Fibroblast of peridontal ligament (primary cell): ENCODE measurements around the gene NOP56.

Experiments
- DNase-seq: peaks from one replicate; pipeline ENCODE4 v3.0.0-alpha.2; 2010; ENCODE audit errors: extremely low read depth

The NOP56 gene

DNA sequence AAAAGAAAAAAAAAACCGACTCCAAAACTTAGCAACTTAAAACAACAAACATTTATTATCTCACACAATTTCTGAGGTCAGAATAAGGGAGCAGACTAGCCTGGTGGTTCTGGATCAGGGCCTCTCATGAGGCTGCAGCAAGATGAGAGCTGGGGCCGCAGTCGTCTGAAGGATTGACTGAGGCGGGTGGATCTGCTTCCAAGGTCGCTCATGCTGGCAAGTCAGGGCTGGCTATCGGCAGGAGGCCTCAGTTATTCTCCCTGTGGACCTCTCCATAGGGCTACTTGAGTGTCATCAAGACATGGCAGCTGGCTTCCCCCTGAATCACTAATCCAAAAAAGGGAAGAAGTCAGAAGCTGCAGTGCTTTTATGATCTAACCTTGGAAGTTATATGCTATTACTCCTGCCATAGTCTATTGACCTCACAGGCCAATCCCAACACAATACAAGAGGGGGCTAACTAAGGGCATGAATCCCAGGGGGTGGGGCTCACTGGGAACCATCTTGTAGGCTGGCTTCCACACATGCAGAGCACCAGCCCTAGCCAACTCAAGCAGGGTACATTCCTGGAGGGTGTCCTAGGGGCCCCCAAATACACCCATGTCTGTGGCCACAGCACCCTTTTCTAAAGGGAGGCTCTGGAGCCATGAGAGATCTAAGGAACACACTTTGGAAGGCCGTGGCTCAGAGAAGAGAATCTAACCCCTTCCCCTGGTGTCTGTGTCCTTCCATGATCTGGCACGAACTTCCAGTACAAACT is 51.5 kb downstream of the NOP56 start:
- no peak for DNase-seq

DNA sequence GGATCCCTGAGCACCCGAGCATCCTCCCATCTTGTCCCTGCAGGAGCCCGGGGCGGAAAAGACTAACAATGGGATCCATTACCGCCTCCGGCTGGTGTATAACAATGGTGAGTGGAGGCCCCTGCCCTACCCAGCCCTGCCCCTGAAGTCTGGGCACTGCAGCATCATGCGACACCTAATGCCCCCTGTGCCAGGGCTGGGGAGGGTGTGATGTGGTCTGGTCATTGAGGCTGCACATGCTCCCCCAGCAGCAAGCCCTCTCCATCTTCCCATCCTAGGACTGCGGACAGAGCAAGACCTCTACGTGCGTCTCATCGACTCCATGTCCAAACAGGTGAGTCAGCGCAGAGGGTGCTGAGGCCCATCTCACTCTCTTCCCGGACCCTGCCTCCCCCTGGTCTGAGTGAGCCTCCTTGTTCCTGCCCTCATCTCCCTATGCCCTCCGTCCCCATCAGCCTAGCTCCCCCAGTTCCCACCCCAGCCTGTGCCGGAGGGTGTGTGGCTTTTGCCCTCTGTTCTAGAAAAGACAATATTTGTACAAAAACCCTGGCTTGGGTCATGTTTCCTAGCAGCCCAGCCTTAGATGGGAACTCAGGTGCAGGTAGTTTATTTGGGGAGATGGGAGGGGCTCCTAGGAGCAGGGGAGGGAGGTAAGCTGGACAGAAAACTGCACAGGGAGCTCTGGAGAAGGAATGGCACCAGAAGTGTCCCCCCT is 53.7 kb downstream of the NOP56 start:
- no peak for DNase-seq

DNA sequence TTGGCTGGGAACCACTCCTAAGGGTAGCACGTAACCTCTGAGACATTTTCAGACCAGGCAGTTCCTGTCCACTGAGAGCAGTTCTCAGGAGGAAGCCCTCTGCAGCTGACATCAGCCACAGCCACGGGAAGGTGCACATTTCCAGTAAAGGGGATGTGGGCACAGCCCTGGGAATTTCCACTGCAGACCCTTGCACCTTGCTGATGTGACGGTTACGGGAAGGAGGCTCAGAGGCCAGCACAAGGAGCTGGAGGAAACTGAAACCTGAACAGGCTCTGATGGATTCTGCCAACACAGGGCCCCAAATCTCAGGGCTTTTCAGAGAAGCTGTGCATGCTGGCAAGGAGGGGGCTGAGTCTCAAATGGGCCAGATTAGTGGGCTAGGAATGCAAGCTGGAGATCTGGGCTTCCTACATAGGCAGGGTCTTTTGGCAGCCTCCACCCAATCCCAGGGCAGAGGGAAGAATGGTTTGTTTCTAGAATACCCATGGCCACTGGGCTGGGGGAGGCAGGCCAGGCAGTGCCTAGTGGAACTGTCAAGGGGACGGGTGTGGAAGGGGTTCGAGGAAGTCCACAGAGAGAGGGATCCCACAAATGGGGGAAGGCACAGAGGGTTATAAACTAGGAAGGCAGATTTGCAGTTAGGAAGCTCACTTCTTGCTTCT is 54.4 kb downstream of the NOP56 start:
- no peak for DNase-seq

DNA sequence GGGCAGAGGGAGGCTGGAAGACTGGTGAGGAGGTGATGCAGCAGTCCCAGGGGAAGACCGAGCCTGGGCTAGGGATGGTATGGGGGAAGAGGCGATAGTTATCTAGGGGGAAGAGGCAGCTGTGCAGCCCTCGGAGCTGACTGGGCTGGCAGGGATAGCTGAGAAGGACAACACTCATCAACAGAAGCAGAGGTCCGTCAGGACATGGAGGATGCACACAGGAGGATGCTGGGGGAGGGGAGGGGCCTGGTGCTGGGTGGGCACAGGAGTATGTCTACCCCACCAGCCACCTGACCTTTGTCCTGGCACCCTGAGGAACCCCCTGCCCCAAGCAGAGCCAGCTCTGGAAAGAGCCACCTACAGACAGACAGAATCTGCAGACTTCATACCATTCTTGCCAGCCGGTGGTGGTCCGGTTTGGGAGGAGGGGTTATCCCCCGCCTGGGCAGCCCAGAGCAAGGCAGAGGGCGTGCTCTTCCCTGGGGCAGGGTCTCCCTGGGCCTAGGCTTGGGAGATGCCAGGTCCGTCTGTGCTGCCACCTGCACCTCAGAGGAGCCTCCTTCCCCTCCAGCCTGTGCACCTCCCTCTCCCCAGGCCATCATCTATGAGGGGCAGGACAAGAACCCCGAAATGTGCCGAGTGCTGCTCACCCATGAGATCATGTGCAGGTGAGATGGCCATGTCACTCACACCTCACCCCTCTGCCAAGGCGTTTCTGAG is 55.1 kb downstream of the NOP56 start:
- no peak for DNase-seq
